ENCODE data around the gene GJD3.

- TF ChIP-seq, protein P1, sequence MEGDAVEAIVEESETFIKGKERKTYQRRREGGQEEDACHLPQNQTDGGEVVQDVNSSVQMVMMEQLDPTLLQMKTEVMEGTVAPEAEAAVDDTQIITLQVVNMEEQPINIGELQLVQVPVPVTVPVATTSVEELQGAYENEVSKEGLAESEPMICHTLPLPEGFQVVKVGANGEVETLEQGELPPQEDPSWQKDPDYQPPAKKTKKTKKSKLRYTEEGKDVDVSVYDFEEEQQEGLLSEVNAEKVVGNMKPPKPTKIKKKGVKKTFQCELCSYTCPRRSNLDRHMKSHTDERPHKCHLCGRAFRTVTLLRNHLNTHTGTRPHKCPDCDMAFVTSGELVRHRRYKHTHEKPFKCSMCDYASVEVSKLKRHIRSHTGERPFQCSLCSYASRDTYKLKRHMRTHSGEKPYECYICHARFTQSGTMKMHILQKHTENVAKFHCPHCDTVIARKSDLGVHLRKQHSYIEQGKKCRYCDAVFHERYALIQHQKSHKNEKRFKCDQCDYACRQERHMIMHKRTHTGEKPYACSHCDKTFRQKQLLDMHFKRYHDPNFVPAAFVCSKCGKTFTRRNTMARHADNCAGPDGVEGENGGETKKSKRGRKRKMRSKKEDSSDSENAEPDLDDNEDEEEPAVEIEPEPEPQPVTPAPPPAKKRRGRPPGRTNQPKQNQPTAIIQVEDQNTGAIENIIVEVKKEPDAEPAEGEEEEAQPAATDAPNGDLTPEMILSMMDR (IDR thresholded peaks at IDR 0.05), result no peak
- TF ChIP-seq POLR2A (IDR thresholded peaks at IDR 0.05), result no peak
Measured at GRCh38 chr17:40356990-40357881, 7.3 kb downstream of the GJD3 start.
